Hematopoietic multipotent progenitor cell treated with erythropoietin and hydrocortisone succinate and interleukin-3 and kit ligand, for 4 days (in vitro differentiated cells): ENCODE data around the gene CNTLN.
A peak's percentile ranks its signal among the peaks of the same experiment; 100 is the strongest.
"Not testable (repeated sequence)": the region's sequence is repeated elsewhere in the genome, so short reads cannot be mapped to it uniquely, and the experiment has no call there.

Experiments
- DNase-seq: peaks from one replicate; pipeline ENCODE4 v3.0.0-alpha.2; 2015

The CNTLN gene

DNA sequence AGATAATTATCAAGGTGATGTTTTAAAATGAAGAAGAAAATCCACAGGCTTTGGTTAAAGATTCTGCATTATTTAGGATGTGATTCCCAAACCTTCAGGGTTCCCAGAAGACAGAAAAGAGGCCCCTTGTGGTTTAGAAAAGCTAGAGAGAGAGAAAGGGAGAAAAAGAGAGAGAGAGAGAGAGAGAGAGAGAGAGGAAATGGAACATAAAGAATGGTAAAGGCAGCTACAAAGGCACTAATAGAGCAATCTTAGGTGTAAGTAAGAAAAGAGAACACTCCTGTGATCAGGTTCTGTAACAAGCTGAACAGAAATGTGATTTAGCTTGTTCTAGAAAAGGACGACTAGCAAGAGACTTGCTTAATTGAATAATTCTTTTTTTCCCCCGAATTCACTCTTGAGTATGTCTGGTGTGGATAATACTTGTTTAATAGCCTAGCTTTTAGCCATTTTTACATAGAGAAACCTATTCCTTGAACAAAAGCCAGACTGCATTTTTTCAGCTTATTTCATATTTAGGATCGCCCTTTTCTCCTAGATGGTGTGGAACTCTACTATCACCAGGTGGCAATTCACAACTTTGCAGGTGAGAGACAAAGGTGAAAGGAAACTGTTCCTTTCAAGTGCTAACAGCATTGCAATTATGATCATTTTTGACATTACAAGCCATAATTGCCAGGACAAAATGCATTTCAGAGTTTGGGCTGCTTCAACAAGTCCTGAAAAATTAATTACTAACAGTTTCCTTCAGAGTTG is 386.4 kb downstream of the CNTLN start:
- no peak for DNase-seq

GRCh38 chr9:17526726-17527125 is 391.9 kb downstream of the CNTLN start:
- not testable (repeated sequence) for DNase-seq

DNA sequence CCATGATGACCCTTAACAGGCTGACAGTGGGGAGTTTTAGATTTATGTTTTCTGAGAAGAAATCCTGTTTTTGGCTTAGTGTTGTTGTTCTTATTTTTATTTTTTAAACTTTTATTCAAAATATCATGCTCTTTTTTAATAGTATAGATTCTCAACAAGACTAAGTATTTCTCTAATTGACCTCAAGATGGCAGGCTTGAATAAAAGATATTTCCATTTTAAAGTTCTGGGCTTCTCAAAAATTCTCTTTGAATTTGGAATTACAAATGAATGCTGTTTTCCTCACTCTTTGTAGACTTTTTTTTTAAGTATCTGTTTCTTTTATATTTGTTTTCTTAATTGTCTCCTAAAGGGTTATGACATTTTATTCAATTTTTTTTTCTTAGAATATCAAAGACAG is 394.0 kb downstream of the CNTLN start:
- DNase-seq = peak; percentile 43

GRCh38 chr9:17531642-17532254 is 396.9 kb downstream of the CNTLN start:
- peak; percentile 80 for DNase-seq

GRCh38 chr9:17532461-17532860 is 397.6 kb downstream of the CNTLN start:
- DNase-seq = no peak

DNA sequence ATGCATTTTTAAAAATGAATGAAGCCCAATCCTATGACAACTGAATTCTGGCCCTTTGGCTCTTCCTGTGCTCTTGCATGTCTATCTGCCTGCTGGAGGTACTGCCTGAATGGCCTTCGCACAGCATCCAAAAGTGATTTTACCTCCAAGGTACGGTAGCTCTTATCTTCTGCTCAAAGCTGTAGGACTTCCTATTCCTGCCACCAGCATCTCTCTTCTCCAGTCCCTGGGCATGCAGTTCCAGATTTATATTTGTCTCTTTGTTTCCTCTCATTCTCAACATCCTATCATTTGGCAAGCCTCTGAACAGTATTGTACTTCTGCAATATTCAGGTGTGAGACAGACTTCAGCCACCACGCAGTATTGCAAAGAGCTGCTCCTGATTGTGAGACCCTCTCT is 400.3 kb downstream of the CNTLN start:
- DNase-seq = no peak

DNA sequence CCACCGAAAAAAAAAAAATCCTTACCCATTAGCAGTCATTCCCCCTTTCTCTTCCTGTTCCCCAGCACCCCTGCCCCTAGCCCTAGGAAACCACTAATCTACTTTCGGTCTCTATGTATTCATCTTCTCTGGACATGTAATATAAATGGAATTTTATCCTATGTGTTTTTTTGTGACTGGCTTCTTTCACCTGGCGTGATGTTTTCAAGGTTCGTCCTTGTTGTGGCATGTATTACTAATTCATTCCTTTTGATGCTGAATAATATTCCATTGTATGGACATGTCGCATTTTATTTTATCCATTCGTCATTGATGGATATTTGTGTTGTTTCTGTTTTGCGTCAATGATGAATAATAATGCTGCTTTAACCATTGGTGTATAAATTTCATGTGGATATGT is 401.2 kb downstream of the CNTLN start:
- no peak for DNase-seq

DNA sequence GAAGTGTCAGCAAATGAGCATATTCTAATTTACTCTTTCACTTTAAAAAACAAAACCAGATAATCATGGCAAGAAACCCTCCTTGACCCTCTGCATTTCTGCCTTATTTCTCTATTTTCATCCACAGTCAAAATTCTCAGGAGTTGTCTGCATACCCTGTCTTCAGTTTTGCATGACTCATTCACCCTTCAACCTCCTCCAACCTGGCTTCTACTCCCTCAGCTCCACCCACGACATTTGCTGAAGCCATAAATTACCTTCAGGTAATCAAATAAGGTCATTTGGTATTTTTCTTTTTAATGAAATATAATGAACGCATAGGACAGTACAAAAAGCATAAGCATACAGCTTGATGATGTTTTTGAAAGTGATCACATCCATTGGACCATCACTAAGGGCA is 416.2 kb downstream of the CNTLN start:
- no peak for DNase-seq
